CD8-positive, alpha-beta memory T cell (primary cell): ENCODE data around the gene EFHC2. TPM values are rescaled to one million over a fixed set of nuclear protein-coding genes. Genes with fewer than 3 reads are reported as not detected.

ENCODE experiments used
- CTCF ChIA-PET: fragments of 350-600 bp; sonication (Branson Sonifier 250); formaldehyde crosslinking; loops from one replicate; lab custom pipeline; 2021; ENCODE audit warnings: antibody characterized with exemption; lab: Charles Lee
- POLR2A ChIA-PET: fragments of 350-600 bp; sonication (Branson Sonifier 250); formaldehyde crosslinking; loops from one replicate; lab custom pipeline; 2021; ENCODE audit warnings: antibody characterized with exemption; lab: Charles Lee
- DNase-seq, 5 donors: peaks; one replicate each; pipeline versions ENCODE4 v3.0.0 to v3.0.0-alpha.2; 2020 to 2022; ENCODE audit warnings: mixed read lengths in 1 of 5
- H3K27ac ChIP-seq: one replicate; pipeline ENCODE4 v1.7.0; 2013; ENCODE audit warnings: low read depth, mild to moderate bottlenecking, low read length, moderate library complexity
- H3K27me3 ChIP-seq: 2 replicates; pipeline ENCODE4 v1.7.0; 2013; ENCODE audit warnings: low read length, mild to moderate bottlenecking; ENCODE audit not compliant: insufficient read depth, poor library complexity, severe bottlenecking
- H3K36me3 ChIP-seq: 2 replicates; pipeline ENCODE4 v1.7.0; 2013; ENCODE audit warnings: mild to moderate bottlenecking, low read length, moderate library complexity; ENCODE audit not compliant: insufficient read depth
- H3K4me1 ChIP-seq: 2 replicates; pipeline ENCODE4 v1.7.0; 2013; ENCODE audit warnings: mild to moderate bottlenecking, low read length, moderate library complexity; ENCODE audit not compliant: insufficient read depth
- H3K4me3 ChIP-seq: 2 replicates; pipeline ENCODE4 v1.7.0; 2013; ENCODE audit warnings: mild to moderate bottlenecking, low read length
- H3K9me3 ChIP-seq: 2 replicates; pipeline ENCODE4 v1.7.0; 2013; ENCODE audit warnings: mild to moderate bottlenecking, low read length
- H3K27ac Mint-ChIP-seq, 8 donors: one replicate each; pipeline ENCODE4 v1.8.0; 2020 to 2021; ENCODE audit warnings: mixed read lengths in 8 of 8, mild to moderate bottlenecking in 6 of 8, inconsistent platforms in 3 of 8, moderate library complexity in 3 of 8
- H3K27me3 Mint-ChIP-seq, 2 donors: one replicate each; pipeline ENCODE4 v1.8.0; 2020 to 2021; ENCODE audit warnings: mixed read lengths in 2 of 2, mild to moderate bottlenecking in 1 of 2, moderate library complexity in 1 of 2
- H3K36me3 Mint-ChIP-seq, 3 donors: one replicate each; pipeline ENCODE4 v1.8.0; 2020 to 2021; ENCODE audit warnings: mixed read lengths in 3 of 3, inconsistent platforms in 1 of 3, mild to moderate bottlenecking in 1 of 3
- H3K4me1 Mint-ChIP-seq, 3 donors: one replicate each; pipeline ENCODE4 v1.8.0; 2020 to 2021; ENCODE audit warnings: mixed read lengths in 3 of 3, inconsistent platforms in 1 of 3, mild to moderate bottlenecking in 1 of 3
- H3K4me3 Mint-ChIP-seq, 7 donors: one replicate each; pipeline ENCODE4 v1.8.0; 2020 to 2021; ENCODE audit warnings: mixed read lengths in 7 of 7, mild to moderate bottlenecking in 6 of 7, moderate library complexity in 4 of 7, inconsistent platforms in 2 of 7
- H3K9me3 Mint-ChIP-seq, 5 donors: one replicate each; pipeline ENCODE4 v1.8.0; 2020 to 2022; ENCODE audit warnings: mixed read lengths in 5 of 5, mild to moderate bottlenecking in 3 of 5, moderate library complexity in 2 of 5, inconsistent platforms in 1 of 5
- polyA plus RNA-seq: library from polyadenylated mRNA; unstranded; fragments of 300-500 nt; fragmentation: Illumina TruSeq; gene quantifications from one replicate; pipeline ENCODE4 v1.2.3, GENCODE V29; 2021
- total RNA-seq, 2 experiments: library from RNA; stranded (reverse); gene quantifications; one replicate each; pipeline ENCODE4 v1.2.3, GENCODE V29; 2021

EFHC2 gene
- total and polyA plus RNA-seq, 3 experiments from 2014 or later, result 0.18 to 3.5 (median 0.20) TPM

DNA sequence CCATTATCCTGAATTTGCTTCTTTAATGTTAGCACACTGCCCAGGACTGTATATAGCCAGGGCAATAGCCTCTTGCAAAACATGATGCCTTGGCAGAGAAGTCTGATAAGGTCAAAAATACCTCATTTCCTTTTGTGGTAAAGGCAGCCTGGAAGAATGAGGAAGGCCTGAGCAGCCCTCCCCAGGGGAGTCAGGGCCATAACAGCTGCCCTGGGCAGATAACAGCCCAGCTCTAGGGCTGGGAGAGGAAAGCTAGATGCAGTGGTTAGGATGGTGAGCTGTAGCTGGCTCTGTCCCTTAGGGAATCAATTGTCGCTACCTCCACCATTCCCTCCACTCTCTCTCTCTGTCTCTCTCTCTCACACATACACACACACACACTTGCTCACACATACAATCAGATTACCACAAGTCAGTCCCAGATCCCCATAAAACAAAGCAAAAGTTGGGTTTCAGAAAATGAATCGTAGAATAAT, 29.2 kb downstream of the EFHC2 start:
- no peak for DNase-seq
- CTCF ChIA-PET, result no interaction called here
- no peaks in the 10 kb centered on the region for H3K9me3 ChIP-seq
- H3K27me3 ChIP-seq, result no peaks in the 10 kb centered on the region
- POLR2A ChIA-PET, result no interaction called here
- no peak overlapping the region for H3K4me3 ChIP-seq
- H3K4me1 ChIP-seq, result no peaks in the 10 kb centered on the region
- peaks cover 0 to 1% of the 10 kb centered on the region in 2 donors for H3K27me3 Mint-ChIP-seq
- H3K27ac ChIP-seq, result peak overlapping the region; percentile 57
- no peaks in the 10 kb centered on the region for H3K36me3 Mint-ChIP-seq
- no peaks in the 10 kb centered on the region for H3K36me3 ChIP-seq
- peak overlapping the region in 5 of 8 donors; percentile 1 to 66 (median 48) for H3K27ac Mint-ChIP-seq
- H3K4me3 Mint-ChIP-seq, result peak overlapping the region in 1 of 7 donors; percentile 12
- peaks cover 10 to 15% (median 13%) of the 10 kb centered on the region in 3 donors for H3K4me1 Mint-ChIP-seq
- H3K9me3 Mint-ChIP-seq, result no peaks in the 10 kb centered on the region

DNA sequence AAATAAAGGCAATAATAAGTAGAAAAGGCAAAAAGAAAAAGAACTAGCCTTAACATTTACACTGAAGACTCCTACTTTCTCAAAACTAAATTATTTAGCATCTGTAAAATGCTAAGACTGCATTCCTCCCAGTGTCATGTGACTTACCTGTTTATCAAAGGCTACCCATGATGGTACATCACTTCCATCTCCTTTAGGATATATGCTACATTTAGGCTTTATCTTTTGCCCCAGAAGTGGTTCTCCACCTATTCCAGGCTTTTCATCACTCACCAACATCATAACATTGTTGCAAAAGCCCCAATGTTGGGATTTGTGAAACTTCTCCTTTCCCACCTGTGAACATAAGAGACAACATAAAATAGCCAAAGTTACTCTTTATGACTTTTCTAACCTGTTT, 31.1 kb downstream of the EFHC2 start:
- no peaks in the 10 kb centered on the region for H3K36me3 ChIP-seq
- no peaks in the 10 kb centered on the region for H3K9me3 ChIP-seq
- H3K27me3 Mint-ChIP-seq, result peaks cover 0 to 1% of the 10 kb centered on the region in 2 donors
- CTCF ChIA-PET, result no interaction called here
- DNase-seq, result no peak
- H3K27ac ChIP-seq, result no peak overlapping the region
- POLR2A ChIA-PET, result no interaction called here
- no peaks in the 10 kb centered on the region for H3K36me3 Mint-ChIP-seq
- no peak overlapping the region for H3K4me3 Mint-ChIP-seq
- no peaks in the 10 kb centered on the region for H3K4me1 ChIP-seq
- H3K9me3 Mint-ChIP-seq, result no peaks in the 10 kb centered on the region
- peaks cover 10 to 15% (median 13%) of the 10 kb centered on the region in 3 donors for H3K4me1 Mint-ChIP-seq
- H3K4me3 ChIP-seq, result no peak overlapping the region
- no peaks in the 10 kb centered on the region for H3K27me3 ChIP-seq
- peak overlapping the region in 1 of 8 donors; percentile 14 for H3K27ac Mint-ChIP-seq

DNA sequence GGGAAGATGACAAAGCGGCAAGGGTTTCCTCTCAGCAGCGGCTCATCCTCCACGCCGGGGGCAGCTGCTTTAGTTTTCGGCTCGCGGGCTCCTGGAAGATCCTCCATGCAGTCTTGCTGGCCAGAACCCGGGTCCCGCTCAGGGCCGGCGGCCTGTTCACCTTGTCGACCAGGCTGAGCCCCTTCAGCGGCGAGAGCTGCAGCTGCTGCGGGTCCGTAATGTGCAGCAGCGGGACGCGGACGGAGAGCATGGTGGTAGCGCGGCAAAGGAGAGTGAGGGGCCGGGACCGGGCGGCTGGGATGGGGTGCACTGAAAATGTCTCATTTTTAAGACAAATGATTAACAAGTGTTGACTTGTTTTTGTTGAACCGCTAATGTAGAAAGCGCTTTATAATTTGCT, 33.2 kb downstream of the EFHC2 start:
- Mint-ChIP-seq H3K9me3 (no peaks in the 10 kb centered on the region), H3K27me3 (peaks cover 0 to 4% of the 10 kb centered on the region in 2 donors), H3K27ac (no peak overlapping the region), H3K36me3 (no peaks in the 10 kb centered on the region), H3K4me1 (peaks cover 10 to 15% (median 13%) of the 10 kb centered on the region in 3 donors), H3K4me3 (peak overlapping the region in 1 of 7 donors; percentile 24)
- no peaks in the 10 kb centered on the region for H3K4me1 ChIP-seq
- POLR2A ChIA-PET, result no interaction called here
- no peaks in the 10 kb centered on the region for H3K9me3 ChIP-seq
- no peak overlapping the region for H3K4me3 ChIP-seq
- H3K27ac ChIP-seq, result no peak overlapping the region
- CTCF ChIA-PET, result no interaction called here
- DNase-seq, result no peak
- no peaks in the 10 kb centered on the region for H3K36me3 ChIP-seq
- no peaks in the 10 kb centered on the region for H3K27me3 ChIP-seq

DNA sequence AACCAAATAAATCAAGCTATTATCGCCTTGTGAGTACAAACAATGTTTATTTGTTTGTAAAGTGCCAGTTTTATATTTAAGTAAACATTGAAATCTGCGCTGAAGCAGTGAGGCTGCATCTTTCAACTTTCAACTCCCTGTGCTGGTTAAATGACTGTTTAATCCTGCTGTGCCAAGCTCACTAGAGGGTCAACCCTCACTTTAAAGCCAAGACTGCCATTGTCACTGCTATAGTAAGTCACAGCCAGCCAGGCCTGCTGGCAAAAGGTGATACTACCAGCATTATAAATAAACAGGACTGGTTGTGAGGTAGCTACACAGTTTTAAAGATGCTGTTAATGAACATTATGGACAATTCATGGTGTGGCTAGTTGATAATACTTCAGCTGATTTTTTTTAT, 34.6 kb downstream of the EFHC2 start:
- H3K9me3 Mint-ChIP-seq, result no peaks in the 10 kb centered on the region
- ChIA-PET CTCF (no interaction called here), POLR2A (no interaction called here)
- no peak for DNase-seq
- no peaks in the 10 kb centered on the region for H3K36me3 Mint-ChIP-seq
- peaks cover 0 to 4% of the 10 kb centered on the region in 2 donors for H3K27me3 Mint-ChIP-seq
- no peaks in the 10 kb centered on the region for H3K4me1 ChIP-seq
- H3K27ac ChIP-seq, result no peak overlapping the region
- no peaks in the 10 kb centered on the region for H3K9me3 ChIP-seq
- no peak overlapping the region for H3K27ac Mint-ChIP-seq
- H3K27me3 ChIP-seq, result no peaks in the 10 kb centered on the region
- no peak overlapping the region for H3K4me3 Mint-ChIP-seq
- no peaks in the 10 kb centered on the region for H3K36me3 ChIP-seq
- peaks cover 2 to 6% (median 4%) of the 10 kb centered on the region in 3 donors for H3K4me1 Mint-ChIP-seq
- no peak overlapping the region for H3K4me3 ChIP-seq

DNA sequence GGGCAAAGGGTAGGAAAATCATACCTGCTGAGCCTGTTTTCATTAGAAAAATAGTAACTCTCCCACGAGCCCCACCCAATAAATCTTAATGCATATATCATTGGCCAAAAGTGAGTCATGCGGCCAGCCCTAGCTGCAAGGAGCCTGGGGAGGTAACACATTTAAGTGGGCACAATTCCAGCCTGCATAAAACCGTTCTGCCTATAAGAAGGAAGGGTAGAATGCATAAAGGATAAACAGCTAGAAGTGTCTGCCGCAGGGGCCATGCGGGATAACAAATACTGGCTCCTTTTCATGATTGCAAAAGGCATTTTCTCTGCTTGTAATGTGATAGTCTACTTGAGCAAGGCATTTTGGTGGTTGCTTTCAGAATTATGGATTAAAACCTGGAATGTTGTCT, 37.1 kb downstream of the EFHC2 start:
- ChIA-PET CTCF (no interaction called here), POLR2A (no interaction called here)

DNA sequence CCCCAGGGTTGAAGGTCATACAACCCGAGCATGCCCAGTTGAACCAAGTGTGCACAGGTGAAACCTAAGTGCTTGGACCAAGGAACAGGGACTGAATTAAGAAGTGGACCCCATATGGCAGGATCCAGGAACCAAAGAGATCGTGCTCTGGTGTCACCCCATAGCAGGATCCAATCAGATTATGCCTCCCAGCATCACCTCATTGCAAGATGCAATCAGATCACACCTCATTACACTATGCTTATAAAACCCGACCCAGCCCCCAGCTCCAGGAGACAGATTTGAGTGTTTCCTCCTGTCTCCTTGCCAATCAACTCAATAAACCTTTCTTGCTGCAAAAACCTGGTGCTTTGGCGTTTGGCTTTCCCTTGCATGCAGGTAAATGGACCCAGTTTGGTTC, 37.6 kb downstream of the EFHC2 start:
- POLR2A ChIA-PET, result no interaction called here
- Mint-ChIP-seq H3K27me3 (peaks cover 0 to 4% of the 10 kb centered on the region in 2 donors), H3K36me3 (peaks cover 0 to 3% (median 0%) of the 10 kb centered on the region in 3 donors), H3K9me3 (no peaks in the 10 kb centered on the region), H3K27ac (peak overlapping the region in 1 of 8 donors; percentile 49), H3K4me1 (no peaks in the 10 kb centered on the region), H3K4me3 (no peak overlapping the region)
- H3K27me3 ChIP-seq, result no peaks in the 10 kb centered on the region
- no peak for DNase-seq
- no peaks in the 10 kb centered on the region for H3K4me1 ChIP-seq
- no peaks in the 10 kb centered on the region for H3K9me3 ChIP-seq
- H3K27ac ChIP-seq, result no peak overlapping the region
- no peaks in the 10 kb centered on the region for H3K36me3 ChIP-seq
- H3K4me3 ChIP-seq, result no peak overlapping the region
- CTCF ChIA-PET, result no interaction called here

More for the DNA sequence above, 37.1 kb downstream of the EFHC2 start:
- no peaks in the 10 kb centered on the region for H3K4me1 Mint-ChIP-seq
- H3K27ac Mint-ChIP-seq, result peak overlapping the region in 1 of 8 donors; percentile 49
- Histone ChIP-seq H3K4me1 (no peaks in the 10 kb centered on the region), H3K27me3 (no peaks in the 10 kb centered on the region), H3K9me3 (no peaks in the 10 kb centered on the region), H3K36me3 (no peaks in the 10 kb centered on the region), H3K4me3 (no peak overlapping the region), H3K27ac (no peak overlapping the region)
- DNase-seq, result no peak
- peaks cover 0 to 3% (median 0%) of the 10 kb centered on the region in 3 donors for H3K36me3 Mint-ChIP-seq
- H3K27me3 Mint-ChIP-seq, result peaks cover 0 to 4% of the 10 kb centered on the region in 2 donors
- H3K9me3 Mint-ChIP-seq, result no peaks in the 10 kb centered on the region
- H3K4me3 Mint-ChIP-seq, result no peak overlapping the region

DNA sequence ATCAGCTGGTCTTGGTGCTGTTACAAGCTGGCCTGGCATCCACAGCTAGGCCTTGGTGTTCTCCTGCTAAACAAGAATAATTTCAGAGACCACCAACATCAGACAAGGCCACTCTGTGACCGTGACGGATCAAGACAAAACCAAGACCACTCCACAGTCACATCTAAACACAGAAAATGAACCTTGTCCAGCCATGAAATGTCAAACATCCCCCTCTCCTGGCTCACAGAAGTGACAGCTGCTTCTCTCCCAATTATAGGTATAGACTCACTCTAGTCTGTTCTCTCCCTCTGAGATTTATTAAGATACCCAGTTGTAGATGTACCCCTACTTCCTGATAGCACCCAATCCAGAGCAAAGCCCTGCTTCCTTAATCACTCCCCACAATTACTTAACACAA, 40.4 kb downstream of the EFHC2 start:
- Mint-ChIP-seq H3K9me3 (no peaks in the 10 kb centered on the region), H3K27me3 (peaks cover 0 to 2% of the 10 kb centered on the region in 2 donors), H3K27ac (no peak overlapping the region), H3K4me3 (no peak overlapping the region), H3K36me3 (peaks cover 0 to 3% (median 0%) of the 10 kb centered on the region in 3 donors), H3K4me1 (no peaks in the 10 kb centered on the region)
- Histone ChIP-seq H3K4me3 (no peak overlapping the region), H3K27ac (no peak overlapping the region), H3K4me1 (no peaks in the 10 kb centered on the region), H3K36me3 (no peaks in the 10 kb centered on the region), H3K27me3 (no peaks in the 10 kb centered on the region), H3K9me3 (no peaks in the 10 kb centered on the region)
- peak in 1 of 5 donors; percentile 6 for DNase-seq
- CTCF ChIA-PET, result interaction anchor here (0.9 to 1.2 kb wide), 4 partner anchors 31 to 345 kb away, joined by 3 to 4 read pairs (median 3); no protein-coding TSS in a partner anchor
- POLR2A ChIA-PET, result no interaction called here

DNA sequence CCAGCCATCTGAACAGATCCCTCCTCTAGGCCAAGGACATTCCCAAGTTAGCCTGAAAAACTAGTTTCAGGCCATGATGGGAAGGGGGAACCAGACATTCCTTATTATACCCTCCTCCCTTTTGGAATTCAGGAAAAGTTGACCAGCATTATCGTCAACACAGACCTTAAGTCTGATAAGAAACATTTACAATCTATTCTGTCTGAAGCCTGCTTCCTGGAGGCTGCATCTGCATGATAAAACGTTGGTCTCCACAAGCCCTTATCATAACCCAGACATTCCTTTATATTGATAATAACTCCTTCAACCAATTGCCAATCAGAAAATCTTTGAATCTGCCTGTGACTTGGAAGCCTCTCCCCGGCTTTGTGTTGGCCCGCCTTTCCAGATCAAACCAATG, 44.3 kb downstream of the EFHC2 start:
- DNase-seq, result no peak
- H3K36me3 Mint-ChIP-seq, result peaks cover 0 to 3% (median 0%) of the 10 kb centered on the region in 3 donors
- ChIA-PET CTCF (no interaction called here), POLR2A (no interaction called here)
- H3K4me1 Mint-ChIP-seq, result no peaks in the 10 kb centered on the region
- H3K27ac ChIP-seq, result no peak overlapping the region
- no peak overlapping the region for H3K27ac Mint-ChIP-seq
- no peaks in the 10 kb centered on the region for H3K36me3 ChIP-seq
- H3K4me3 Mint-ChIP-seq, result no peak overlapping the region
- H3K27me3 Mint-ChIP-seq, result peaks cover 0 to 3% of the 10 kb centered on the region in 2 donors
- H3K9me3 ChIP-seq, result no peaks in the 10 kb centered on the region
- H3K4me1 ChIP-seq, result no peaks in the 10 kb centered on the region
- H3K4me3 ChIP-seq, result no peak overlapping the region
- H3K27me3 ChIP-seq, result no peaks in the 10 kb centered on the region
- no peaks in the 10 kb centered on the region for H3K9me3 Mint-ChIP-seq
